Endodermal cell (in vitro differentiated cells): ENCODE measurements around the gene COL4A1. TPM values are rescaled to one million over a fixed set of nuclear protein-coding genes. Genes with fewer than 3 reads are reported as not detected.
A peak's percentile ranks its signal among the peaks of the same experiment; 100 is the strongest.

Source experiments
- DNase-seq: peaks from one replicate; pipeline ENCODE4 v3.0.0-alpha.2; 2017
- H3K27ac ChIP-seq: 2 replicates; pipeline ENCODE4 v1.5.1; 2013; ENCODE audit warnings: mild to moderate bottlenecking, low read depth, low read length, moderate library complexity
- H3K27me3 ChIP-seq: 2 replicates; pipeline ENCODE4 v1.6.1; 2013; ENCODE audit warnings: mild to moderate bottlenecking, low read length, moderate library complexity; ENCODE audit not compliant: insufficient read depth, control insufficient read depth, poor library complexity, severe bottlenecking
- H3K36me3 ChIP-seq: 2 replicates; pipeline ENCODE4 v1.7.0; 2013; ENCODE audit warnings: mild to moderate bottlenecking, low read length, moderate library complexity; ENCODE audit not compliant: control insufficient read depth, insufficient read depth
- H3K4me1 ChIP-seq: one replicate; pipeline ENCODE4 v1.7.0; 2013; ENCODE audit warnings: low read length; ENCODE audit not compliant: control insufficient read depth, insufficient read depth
- H3K4me3 ChIP-seq: 2 replicates; pipeline ENCODE4 v1.5.1; 2013; ENCODE audit warnings: mild to moderate bottlenecking, low read length, moderate library complexity
- H3K9ac ChIP-seq: 2 replicates; pipeline ENCODE4 v1.6.1; 2013; ENCODE audit warnings: mild to moderate bottlenecking, low read length, moderate library complexity; ENCODE audit not compliant: poor library complexity, severe bottlenecking; ENCODE audit errors: extremely low read depth
- H3K9me3 ChIP-seq: 2 replicates; pipeline ENCODE4 v1.6.1; 2013; ENCODE audit warnings: mild to moderate bottlenecking, low read length, moderate library complexity; ENCODE audit not compliant: control insufficient read depth
- H3K27ac Mint-ChIP-seq: 2 replicates; pipeline ENCODE4 v1.8.0; 2020; ENCODE audit warnings: mixed read lengths
- H3K27me3 Mint-ChIP-seq: 2 replicates; pipeline ENCODE4 v1.8.0; 2021; ENCODE audit warnings: mild to moderate bottlenecking, mixed read lengths; ENCODE audit not compliant: insufficient read depth
- H3K36me3 Mint-ChIP-seq: 2 replicates; pipeline ENCODE4 v1.8.0; 2020; ENCODE audit warnings: low read depth, mixed read lengths
- H3K4me1 Mint-ChIP-seq: 2 replicates; pipeline ENCODE4 v1.8.0; 2020; ENCODE audit warnings: mixed read lengths
- H3K4me3 Mint-ChIP-seq: 2 replicates; pipeline ENCODE4 v1.8.0; 2020; ENCODE audit warnings: mild to moderate bottlenecking, moderate library complexity, mixed read lengths
- H3K9me3 Mint-ChIP-seq: 2 replicates; pipeline ENCODE4 v1.8.0; 2020; ENCODE audit warnings: mild to moderate bottlenecking, mixed read lengths
- WGBS, 2 experiments: methylation state at CpG; one replicate each; pipeline versions ENCODE4 v1.1.5 to v1.1.7; 2013; ENCODE audit warnings: missing lambda C conversion rate in 2 of 2, mixed read lengths in 1 of 2; ENCODE audit not compliant: insufficient coverage in 1 of 2, insufficient read length in 1 of 2; 5-methylcytosine and 5-hydroxymethylcytosine counted together
- total RNA-seq, 2 donors: library from RNA; stranded (reverse); fragmentation: NEBNext Ultra II Directional in 1 of 2; extraction: Animal tissue kit (Norgen Biotek cat#: 25700) in 1 of 2; gene quantifications; 2 replicates in 1 of 2; 3 replicates in 1 of 2; pipeline ENCODE4 v1.2.1, GENCODE V29; 2021
- TF ChIP-seq, protein P1 (sequence below): fragments of 200-600 bp; sonication (generic); conservative IDR thresholded peaks from 2 replicates; pipeline ENCODE4 v1.5.0; 2021; ENCODE audit warnings: antibody characterized with exemption, mild to moderate bottlenecking

Gene COL4A1
- total RNA-seq, 2 donors from 2014 or later, result 702 to 764 TPM

GRCh38 chr13:110273254-110273653 is 33.7 kb downstream of the COL4A1 start:
- Mint-ChIP-seq H3K27me3 (no peaks in the 10 kb centered on the region), H3K4me3 (no peak overlapping the region), H3K36me3 (peaks cover 42% of the 10 kb centered on the region), H3K9me3 (no peaks in the 10 kb centered on the region), H3K27ac (no peak overlapping the region), H3K4me1 (peaks cover 27% of the 10 kb centered on the region)
- TF ChIP-seq, protein P1, sequence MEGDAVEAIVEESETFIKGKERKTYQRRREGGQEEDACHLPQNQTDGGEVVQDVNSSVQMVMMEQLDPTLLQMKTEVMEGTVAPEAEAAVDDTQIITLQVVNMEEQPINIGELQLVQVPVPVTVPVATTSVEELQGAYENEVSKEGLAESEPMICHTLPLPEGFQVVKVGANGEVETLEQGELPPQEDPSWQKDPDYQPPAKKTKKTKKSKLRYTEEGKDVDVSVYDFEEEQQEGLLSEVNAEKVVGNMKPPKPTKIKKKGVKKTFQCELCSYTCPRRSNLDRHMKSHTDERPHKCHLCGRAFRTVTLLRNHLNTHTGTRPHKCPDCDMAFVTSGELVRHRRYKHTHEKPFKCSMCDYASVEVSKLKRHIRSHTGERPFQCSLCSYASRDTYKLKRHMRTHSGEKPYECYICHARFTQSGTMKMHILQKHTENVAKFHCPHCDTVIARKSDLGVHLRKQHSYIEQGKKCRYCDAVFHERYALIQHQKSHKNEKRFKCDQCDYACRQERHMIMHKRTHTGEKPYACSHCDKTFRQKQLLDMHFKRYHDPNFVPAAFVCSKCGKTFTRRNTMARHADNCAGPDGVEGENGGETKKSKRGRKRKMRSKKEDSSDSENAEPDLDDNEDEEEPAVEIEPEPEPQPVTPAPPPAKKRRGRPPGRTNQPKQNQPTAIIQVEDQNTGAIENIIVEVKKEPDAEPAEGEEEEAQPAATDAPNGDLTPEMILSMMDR, result no peak
- no peak overlapping the region for H3K27ac ChIP-seq
- H3K4me1 ChIP-seq, result peaks cover 7% of the 10 kb centered on the region
- WGBS, 2 experiments, result 93 to 100% methylated on average over 2 to 6 of the region's 6 CpGs
- no peaks in the 10 kb centered on the region for H3K27me3 ChIP-seq
- H3K36me3 ChIP-seq, result peaks cover 64% of the 10 kb centered on the region
- H3K4me3 ChIP-seq, result no peak overlapping the region
- DNase-seq, result peak; percentile 7
- H3K9me3 ChIP-seq, result no peaks in the 10 kb centered on the region
- H3K9ac ChIP-seq, result no peak overlapping the region

DNA sequence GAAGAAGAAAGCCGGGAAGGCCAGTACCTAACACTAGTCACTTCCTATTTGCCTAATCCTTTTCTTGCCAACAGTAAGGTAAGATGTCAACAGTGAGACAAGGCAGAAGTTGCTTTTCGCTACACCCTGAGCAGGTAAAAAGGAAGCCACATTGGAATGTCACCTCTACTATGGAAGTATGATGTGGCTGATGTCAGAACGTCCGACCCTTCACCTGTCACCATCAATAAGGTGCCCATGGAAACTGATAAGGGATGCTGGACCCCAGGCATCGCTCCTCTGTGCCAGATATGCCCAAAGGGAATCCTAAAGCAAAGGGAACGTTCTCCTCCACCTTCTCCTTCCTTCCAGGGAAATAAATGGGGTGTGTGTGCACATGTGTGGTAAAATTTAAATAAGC is 34.3 kb downstream of the COL4A1 start:
- 93% methylated on average over 3 to 6 of the region's 6 CpGs for WGBS, 2 experiments
- Histone ChIP-seq H3K9ac (no peak overlapping the region), H3K27ac (no peak overlapping the region), H3K36me3 (peaks cover 64% of the 10 kb centered on the region), H3K4me1 (peaks cover 7% of the 10 kb centered on the region), H3K27me3 (no peaks in the 10 kb centered on the region), H3K9me3 (no peaks in the 10 kb centered on the region), H3K4me3 (no peak overlapping the region)
- TF ChIP-seq, protein P1, result no peak
- H3K4me3 Mint-ChIP-seq, result no peak overlapping the region
- DNase-seq, result peak; percentile 26
- no peak overlapping the region for H3K27ac Mint-ChIP-seq
- H3K4me1 Mint-ChIP-seq, result peaks cover 27% of the 10 kb centered on the region
- no peaks in the 10 kb centered on the region for H3K27me3 Mint-ChIP-seq
- H3K36me3 Mint-ChIP-seq, result peaks cover 42% of the 10 kb centered on the region
- no peaks in the 10 kb centered on the region for H3K9me3 Mint-ChIP-seq

GRCh38 chr13:110272227-110272626 is 34.7 kb downstream of the COL4A1 start:
- Histone ChIP-seq H3K9ac (no peak overlapping the region), H3K9me3 (no peaks in the 10 kb centered on the region), H3K27ac (no peak overlapping the region), H3K4me1 (peaks cover 7% of the 10 kb centered on the region), H3K4me3 (no peak overlapping the region), H3K36me3 (peaks cover 66% of the 10 kb centered on the region), H3K27me3 (no peaks in the 10 kb centered on the region)
- no peaks in the 10 kb centered on the region for H3K9me3 Mint-ChIP-seq
- H3K27ac Mint-ChIP-seq, result no peak overlapping the region
- H3K4me3 Mint-ChIP-seq, result no peak overlapping the region
- DNase-seq, result peak; percentile 5
- H3K27me3 Mint-ChIP-seq, result no peaks in the 10 kb centered on the region
- TF ChIP-seq, protein P1, result no peak
- H3K4me1 Mint-ChIP-seq, result peaks cover 27% of the 10 kb centered on the region
- 96 to 100% methylated on average over 2 to 5 of the region's 5 CpGs for WGBS, 2 experiments
- H3K36me3 Mint-ChIP-seq, result peaks cover 40% of the 10 kb centered on the region
